H1 (cell line): Measurements from ENCODE around the gene C1QA. TPM values are rescaled to one million over a fixed set of nuclear protein-coding genes. Genes with fewer than 3 reads are reported as not detected.

ENCODE experiments used
- CTCF ChIA-PET: fragments of 300-600 bp; sonication (Branson Sonifier 250); formaldehyde crosslinking; loops from one replicate; lab custom pipeline; 2021; ENCODE audit not compliant: partially characterized antibody; lab: Charles Lee
- POLR2A ChIA-PET: fragments of 300-600 bp; sonication (Branson Sonifier 250); formaldehyde crosslinking; loops from one replicate; lab custom pipeline; 2021; ENCODE audit warnings: inconsistent platforms; ENCODE audit not compliant: partially characterized antibody; lab: Charles Lee
- DNase-seq, 2 experiments: peaks; one replicate each; pipeline versions ENCODE4 v3.0.0 to v3.0.0-alpha.2; 2010 to 2022; ENCODE audit warnings: low spot score in 2 of 2, low read depth in 1 of 2, mixed read lengths in 1 of 2
- FAIRE-seq: peaks from 2 replicates; lab custom pipeline; 2011; peaks lifted over from hg19 to GRCh38; lab: Jason Lieb, UNC
- H2AFZ ChIP-seq: 2 replicates; pipeline ENCODE4 v1.8.1; 2012; ENCODE audit warnings: low read length, inconsistent platforms
- H2AK5ac ChIP-seq: 2 replicates; pipeline ENCODE4 v1.6.1; 2013; ENCODE audit warnings: low read depth, low read length
- H2BK120ac ChIP-seq: replicated peaks from 2 replicates; pipeline ENCODE3; 2013; ENCODE audit warnings: low read depth, low read length, inconsistent platforms
- H2BK12ac ChIP-seq: 2 replicates; pipeline ENCODE4 v1.6.1; 2013; ENCODE audit warnings: low read depth, low read length
- H2BK15ac ChIP-seq: 2 replicates; pipeline ENCODE4 v1.6.1; 2013; ENCODE audit warnings: low read length
- H2BK20ac ChIP-seq: 2 replicates; pipeline ENCODE4 v1.6.1; 2013; ENCODE audit warnings: low read length
- H2BK5ac ChIP-seq: 2 replicates; pipeline ENCODE4 v1.6.1; 2013; ENCODE audit warnings: low read depth, low read length
- H3K14ac ChIP-seq: 2 replicates; pipeline ENCODE4 v1.6.1; 2013; ENCODE audit warnings: inconsistent platforms; ENCODE audit not compliant: insufficient read length
- H3K18ac ChIP-seq: 2 replicates; pipeline ENCODE4 v1.6.1; 2013; ENCODE audit warnings: low read length; ENCODE audit errors: extremely low read depth
- H3K23ac ChIP-seq: 2 replicates; pipeline ENCODE4 v1.6.1; 2013; ENCODE audit warnings: inconsistent platforms; ENCODE audit not compliant: insufficient read length
- H3K23me2 ChIP-seq: 2 replicates; pipeline ENCODE4 v1.6.1; 2013; ENCODE audit warnings: low read depth, low read length
- H3K27ac ChIP-seq: 2 replicates; pipeline ENCODE4 v1.6.1; 2011; ENCODE audit warnings: low read depth, low read length, inconsistent platforms
- H3K27me3 ChIP-seq, 4 experiments: replicated peaks in 1 of 4; 1 replicate in 1 of 4; 2 replicates in 3 of 4; pipeline versions ENCODE4 v1.6.1 to v1.8.1; 2011 to 2013; ENCODE audit warnings: low read length in 3 of 4, mild to moderate bottlenecking in 3 of 4, inconsistent platforms in 2 of 4, mixed read lengths in 2 of 4, moderate library complexity in 1 of 4; ENCODE audit not compliant: control insufficient read depth in 3 of 4, insufficient read depth in 3 of 4; ENCODE audit errors: extremely low read depth in 1 of 4
- H3K36me3 ChIP-seq, 4 experiments: 2 replicates each; pipeline versions ENCODE4 v1.6.1 to v1.8.1; 2011 to 2013; ENCODE audit warnings: mild to moderate bottlenecking in 4 of 4, low read length in 3 of 4, moderate library complexity in 2 of 4, control low read depth in 1 of 4, inconsistent platforms in 1 of 4; ENCODE audit not compliant: insufficient read depth in 4 of 4, control insufficient read depth in 2 of 4
- H3K4ac ChIP-seq: replicated peaks from 2 replicates; pipeline ENCODE3; 2013; ENCODE audit warnings: low read length, low read depth, mixed read lengths, inconsistent platforms; ENCODE audit not compliant: insufficient read length
- H3K4me1 ChIP-seq, 4 experiments: replicated peaks in 1 of 4; 1 replicate in 1 of 4; 2 replicates in 3 of 4; pipeline versions ENCODE4 v1.6.1 to v1.8.1; 2011 to 2013; ENCODE audit warnings: low read length in 3 of 4, inconsistent platforms in 2 of 4, mixed read lengths in 1 of 4; ENCODE audit not compliant: insufficient read depth in 4 of 4, control insufficient read depth in 3 of 4
- H3K4me2 ChIP-seq, 2 experiments: 2 replicates each; pipeline versions ENCODE4 v1.6.1 to v1.8.1; 2011 to 2013; ENCODE audit warnings: low read depth in 2 of 2, low read length in 2 of 2, control low read depth in 1 of 2, inconsistent platforms in 1 of 2, mild to moderate bottlenecking in 1 of 2; ENCODE audit not compliant: insufficient read depth in 1 of 2
- H3K4me3 ChIP-seq, 4 experiments: fragments of 200-600, 300-600 bp in 1 of 4; sonication (generic), shearing (Covaris generic), sonication (Bioruptor Twin) in 1 of 4; 2 replicates each; pipeline versions ENCODE4 v1.5.1 to v1.8.1; 2011 to 2016; ENCODE audit warnings: low read length in 4 of 4, low read depth in 3 of 4, control low read depth in 2 of 4, inconsistent platforms in 2 of 4, mild to moderate bottlenecking in 2 of 4, mixed read lengths in 1 of 4, moderate library complexity in 1 of 4; ENCODE audit not compliant: insufficient read depth in 2 of 4; ENCODE audit errors: extremely low read depth in 1 of 4
- H3K56ac ChIP-seq: replicated peaks from 2 replicates; pipeline ENCODE3; 2013; ENCODE audit warnings: low read depth, mild to moderate bottlenecking, mixed read lengths, low read length, inconsistent platforms; ENCODE audit not compliant: insufficient read length
- H3K79me1 ChIP-seq: 2 replicates; pipeline ENCODE4 v1.6.1; 2013; ENCODE audit warnings: low read depth, low read length, control low read depth
- H3K79me2 ChIP-seq, 2 experiments: 2 replicates each; pipeline versions ENCODE4 v1.6.1 to v1.8.1; 2012 to 2013; ENCODE audit warnings: low read length in 2 of 2, mild to moderate bottlenecking in 2 of 2, inconsistent platforms in 1 of 2; ENCODE audit not compliant: insufficient read depth in 2 of 2, control insufficient read depth in 1 of 2
- H3K9ac ChIP-seq, 4 experiments: replicated peaks in 1 of 4; 1 replicate in 1 of 4; 2 replicates in 3 of 4; pipeline versions ENCODE4 v1.6.1 to v1.8.1; 2011 to 2013; ENCODE audit warnings: low read depth in 3 of 4, low read length in 3 of 4, control low read depth in 2 of 4, mild to moderate bottlenecking in 2 of 4, moderate library complexity in 2 of 4, inconsistent platforms in 1 of 4; ENCODE audit errors: extremely low read depth in 1 of 4
- H3K9me3 ChIP-seq, 2 experiments: 2 replicates each; pipeline versions ENCODE4 v1.6.1 to v1.8.1; 2012 to 2013; ENCODE audit warnings: mild to moderate bottlenecking in 2 of 2, moderate library complexity in 2 of 2, control low read depth in 1 of 2, inconsistent platforms in 1 of 2, low read depth in 1 of 2, low read length in 1 of 2, mixed read lengths in 1 of 2; ENCODE audit not compliant: insufficient read depth in 2 of 2
- H4K20me1 ChIP-seq, 2 experiments: replicated peaks in 1 of 2; 2 replicates each; pipeline versions ENCODE3 to v1.8.1; 2011 to 2013; ENCODE audit warnings: inconsistent platforms in 2 of 2, low read length in 2 of 2, mild to moderate bottlenecking in 1 of 2; ENCODE audit not compliant: insufficient read depth in 2 of 2, control insufficient read depth in 1 of 2
- H4K5ac ChIP-seq: 2 replicates; pipeline ENCODE4 v1.6.1; 2013; ENCODE audit warnings: low read length, low read depth, mixed read lengths, inconsistent platforms; ENCODE audit not compliant: insufficient read length
- H4K8ac ChIP-seq: 2 replicates; pipeline ENCODE4 v1.8.0; 2013; ENCODE audit warnings: mild to moderate bottlenecking, moderate library complexity, low read length, inconsistent platforms; ENCODE audit not compliant: insufficient read depth; ENCODE audit errors: extremely low read depth
- H4K91ac ChIP-seq: replicated peaks from 2 replicates; pipeline ENCODE3; 2013; ENCODE audit warnings: low read length, mixed read lengths, inconsistent platforms; ENCODE audit not compliant: insufficient read length
- BCL11A ChIP-seq, 2 experiments: IDR thresholded peaks; one replicate each; pipeline ENCODE4 v1.6.1; 2011; ENCODE audit warnings: low read depth in 2 of 2, low read length in 2 of 2, mild to moderate bottlenecking in 2 of 2
- CBX8 ChIP-seq: fragments of 300-800, 300-1000 bp; sonication (generic); IDR thresholded peaks from 2 replicates; pipeline ENCODE4 v1.7.1; 2016; ENCODE audit warnings: low read depth, low read length, borderline replicate concordance
- CHD2 ChIP-seq: IDR thresholded peaks from 2 replicates; pipeline ENCODE4 v1.6.1; 2012; ENCODE audit warnings: low read length, improper control_type of control experiment
- FOSL1 ChIP-seq: IDR thresholded peaks from 2 replicates; pipeline ENCODE4 v1.6.1; 2011; ENCODE audit warnings: mild to moderate bottlenecking, low read depth, low read length, moderate library complexity; ENCODE audit not compliant: insufficient read depth
- GABPA ChIP-seq: IDR thresholded peaks from 2 replicates; pipeline ENCODE4 v1.6.1; 2011; ENCODE audit warnings: mild to moderate bottlenecking, low read length, moderate library complexity, borderline replicate concordance; ENCODE audit not compliant: insufficient read depth
- HDAC6 ChIP-seq: IDR thresholded peaks from one replicate; pipeline ENCODE4 v1.7.1; 2012; ENCODE audit warnings: low read depth, mild to moderate bottlenecking, inconsistent platforms, low read length, moderate library complexity
- KDM5A ChIP-seq: fragments of 200-600 bp; IDR thresholded peaks from 2 replicates; pipeline ENCODE4 v1.7.1; 2012; ENCODE audit warnings: mild to moderate bottlenecking, low read length, inconsistent platforms, mixed read lengths
- POU5F1 ChIP-seq: IDR thresholded peaks from 2 replicates; pipeline ENCODE4 v1.6.1; 2011; ENCODE audit warnings: low read depth, mild to moderate bottlenecking, low read length, moderate library complexity
- SP4 ChIP-seq: IDR thresholded peaks from 2 replicates; pipeline ENCODE4 v1.6.1; 2012; ENCODE audit warnings: low read length, inconsistent platforms
- TBP ChIP-seq: IDR thresholded peaks from 2 replicates; pipeline ENCODE4 v1.6.1; 2011; ENCODE audit warnings: low read depth, low read length, improper control_type of control experiment
- YY1 ChIP-seq: IDR thresholded peaks from 2 replicates; pipeline ENCODE4 v1.6.1; 2011; ENCODE audit warnings: low read depth, mild to moderate bottlenecking, low read length
- WGBS, 2 experiments: shearing (Covaris generic) in 1 of 2; methylation state at CpG; one replicate each; pipeline versions ENCODE4 v1.1.6 to v1.1.7; 2013 to 2015; ENCODE audit warnings: low lambda C conversion rate in 2 of 2, mixed read lengths in 2 of 2, inconsistent platforms in 1 of 2, low coverage in 1 of 2, missing lambda C conversion rate in 1 of 2; ENCODE audit not compliant: insufficient replicate concordance in 2 of 2, insufficient coverage in 1 of 2, insufficient read length in 1 of 2; ENCODE audit errors: extremely low coverage in 1 of 2, missing lambda C conversion rate in 1 of 2; 5-methylcytosine and 5-hydroxymethylcytosine counted together
- polyA plus RNA-seq, 7 experiments: library from polyadenylated mRNA; depleted of rRNA in 3 of 7; stranded (reverse) in 5 of 7; unstranded in 2 of 7; fragments of >200 nt in 5 of 7; fragments of 200-250 nt in 2 of 7; gene quantifications; 1 replicate in 5 of 7; 2 replicates in 1 of 7; 4 replicates in 1 of 7; pipeline versions ENCODE4 v1.2.1 to v1.2.3, GENCODE V29; 2011 to 2013; ENCODE audit warnings: missing spikeins in 2 of 7, mixed read lengths in 2 of 7
- total RNA-seq: library from RNA; stranded (reverse); fragmentation: NEBNext Ultra II Directional; extraction: Animal tissue kit (Norgen Biotek cat#: 25700); gene quantifications from 2 replicates; pipeline ENCODE4 v1.2.1, GENCODE V29; 2021
- TF ChIP-seq, protein P1 (sequence below): IDR thresholded peaks from 2 replicates; pipeline ENCODE4 v1.6.1; 2011; ENCODE audit warnings: low read depth, mild to moderate bottlenecking, low read length; ENCODE audit not compliant: insufficient read depth
- TF ChIP-seq, protein P2 (sequence below): IDR thresholded peaks from 2 replicates; pipeline ENCODE4 v1.6.1; 2011; ENCODE audit warnings: low read length, improper control_type of control experiment

C1QA gene
- total and polyA plus RNA-seq, 2 of the 8 experiments (the other 6 are each of a cell fraction or from before 2014, with no cell fraction given), result not detected

DNA sequence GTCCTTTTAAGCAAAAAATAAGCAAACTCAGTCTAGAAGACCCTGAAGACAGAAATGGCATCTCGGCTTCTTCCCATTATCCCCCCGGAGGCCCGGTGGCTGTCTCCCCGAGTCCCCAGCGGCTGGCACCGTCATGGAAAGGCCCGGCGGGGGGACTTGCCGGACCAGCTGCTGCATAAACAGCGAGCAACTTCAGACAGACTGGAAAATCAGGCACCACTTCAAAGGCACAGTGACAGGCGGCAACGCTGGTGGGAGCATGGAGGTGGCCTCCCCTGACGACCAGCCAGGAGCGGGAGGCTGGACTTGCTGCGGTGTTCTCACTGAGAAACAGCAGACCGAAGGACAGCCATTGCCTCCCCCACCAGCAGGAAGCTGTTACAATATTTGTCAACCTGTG lies 18.4 kb upstream of the C1QA start:
- ChIA-PET POLR2A (interaction anchor here (1.3 kb wide), 1 partner anchor 21 kb away, joined by 5 read pairs; no protein-coding TSS in a partner anchor), CTCF (interaction anchor here (0.7 to 2.1 kb wide), 4 partner anchors 16 to 202 kb away, joined by 3 to 5 read pairs (median 4); partner anchors contain the start of gene C1QA)
- no peak overlapping the region for H3K9ac ChIP-seq
- H2BK12ac ChIP-seq, result no peak overlapping the region
- no peak overlapping the region for H4K5ac ChIP-seq
- no peak overlapping the region for H3K23ac ChIP-seq
- H3K9me3 ChIP-seq, result no peaks in the 10 kb centered on the region
- H3K23me2 ChIP-seq, result no peaks in the 10 kb centered on the region
- H3K14ac ChIP-seq, result no peak overlapping the region
- no peak overlapping the region for H3K27ac ChIP-seq
- H2AFZ ChIP-seq, result no peak overlapping the region
- H4K91ac ChIP-seq, result no peak overlapping the region
- H4K20me1 ChIP-seq, result peaks cover 0 to 4% of the 10 kb centered on the region in 2 experiments
- no peak overlapping the region; the same call in 1 of the 2 replicates for H4K8ac ChIP-seq
- FAIRE-seq (no peak), DNase-seq (no peak)
- H3K4me1 ChIP-seq, result peaks cover 0 to 5% (median under 1%) of the 10 kb centered on the region in 4 experiments; a peak in 3 of 7 replicates
- H3K36me3 ChIP-seq, result no peaks in the 10 kb centered on the region
- H2BK5ac ChIP-seq, result no peak overlapping the region
- H3K4ac ChIP-seq, result no peak overlapping the region
- H2BK20ac ChIP-seq, result no peak overlapping the region
- no peak overlapping the region for H3K4me2 ChIP-seq
- H3K56ac ChIP-seq, result no peak overlapping the region
- H2AK5ac ChIP-seq, result no peak overlapping the region
- H3K79me1 ChIP-seq, result no peaks in the 10 kb centered on the region
- H2BK15ac ChIP-seq, result no peak overlapping the region
- no peak overlapping the region for H2BK120ac ChIP-seq
- WGBS, 2 experiments, result 85% methylated on average over 13 of the region's 16 CpGs; no CpG with 5 or more reads in 1 of the 2 experiments
- no peak overlapping the region; the same call in 1 of the 2 replicates for H3K18ac ChIP-seq
- H3K4me3 ChIP-seq, result no peak overlapping the region
- no peaks in the 10 kb centered on the region; a peak in 1 of 7 replicates for H3K27me3 ChIP-seq
- no peaks in the 10 kb centered on the region for H3K79me2 ChIP-seq
- TF ChIP-seq FOSL1 (no peak), KDM5A (no peak), YY1 (no peak), CBX8 (no peak), SP4 (no peak), CHD2 (no peak), GABPA (no peak), HDAC6 (no peak), BCL11A (IDR thresholded peaks at IDR 0.05; ENCODE audit: low read depth in 2 of 2, low read length in 2 of 2) (no peak), POU5F1 (no peak), TBP (no peak)
- TF ChIP-seq, protein P1, sequence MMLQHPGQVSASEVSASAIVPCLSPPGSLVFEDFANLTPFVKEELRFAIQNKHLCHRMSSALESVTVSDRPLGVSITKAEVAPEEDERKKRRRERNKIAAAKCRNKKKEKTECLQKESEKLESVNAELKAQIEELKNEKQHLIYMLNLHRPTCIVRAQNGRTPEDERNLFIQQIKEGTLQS, result no peak
- TF ChIP-seq, protein P2, sequence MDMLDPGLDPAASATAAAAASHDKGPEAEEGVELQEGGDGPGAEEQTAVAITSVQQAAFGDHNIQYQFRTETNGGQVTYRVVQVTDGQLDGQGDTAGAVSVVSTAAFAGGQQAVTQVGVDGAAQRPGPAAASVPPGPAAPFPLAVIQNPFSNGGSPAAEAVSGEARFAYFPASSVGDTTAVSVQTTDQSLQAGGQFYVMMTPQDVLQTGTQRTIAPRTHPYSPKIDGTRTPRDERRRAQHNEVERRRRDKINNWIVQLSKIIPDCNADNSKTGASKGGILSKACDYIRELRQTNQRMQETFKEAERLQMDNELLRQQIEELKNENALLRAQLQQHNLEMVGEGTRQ, result no peak
